Hematopoietic multipotent progenitor cell treated with erythropoietin and hydrocortisone succinate and interleukin-3 and kit ligand, for 6 days (in vitro differentiated cells): ENCODE measurements around the gene TXK.
A peak's percentile ranks its signal among the peaks of the same experiment; 100 is the strongest.

Experiments used
- DNase-seq: peaks from one replicate; pipeline ENCODE4 v3.0.0-alpha.2; 2015

The TXK gene

DNA sequence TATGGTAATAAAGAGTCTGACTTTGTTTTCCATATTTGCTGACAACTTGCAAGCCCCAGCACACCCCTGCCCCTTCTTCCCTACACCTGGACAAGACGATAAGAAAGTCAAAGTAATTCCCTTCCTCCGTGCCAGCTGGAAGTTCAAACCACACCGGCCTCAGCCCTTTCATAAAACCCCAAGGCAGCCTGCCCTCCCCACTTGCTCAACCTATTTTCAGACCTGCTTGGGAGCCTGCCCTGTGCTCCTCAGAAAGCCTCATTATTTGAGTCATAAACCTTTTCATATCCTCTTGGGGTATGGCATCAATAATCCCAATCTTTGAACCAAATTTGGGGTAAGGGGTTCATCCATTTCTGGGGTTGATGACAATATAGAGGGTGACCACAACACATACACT is 88.0 kb downstream of the TXK start:
- DNase-seq: no peak

DNA sequence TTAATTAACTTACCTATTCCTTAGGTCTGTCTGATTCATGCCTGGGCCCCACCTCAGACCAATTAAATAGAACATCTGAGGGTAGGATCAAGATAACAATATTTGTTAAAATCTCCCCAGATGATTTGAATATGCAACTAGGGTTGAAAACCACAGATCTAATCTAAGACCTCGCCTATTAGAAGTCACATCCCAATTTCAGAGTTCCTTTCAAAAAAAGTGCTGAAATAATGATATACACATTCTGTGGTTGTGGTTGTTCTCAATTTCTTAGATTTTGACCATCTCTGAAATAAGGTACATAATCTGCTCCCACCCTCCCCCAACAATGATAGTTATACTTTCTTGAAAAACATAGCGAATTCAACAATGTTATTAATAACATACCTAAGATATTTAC is 89.8 kb downstream of the TXK start:
- peak; percentile 40 for DNase-seq

DNA sequence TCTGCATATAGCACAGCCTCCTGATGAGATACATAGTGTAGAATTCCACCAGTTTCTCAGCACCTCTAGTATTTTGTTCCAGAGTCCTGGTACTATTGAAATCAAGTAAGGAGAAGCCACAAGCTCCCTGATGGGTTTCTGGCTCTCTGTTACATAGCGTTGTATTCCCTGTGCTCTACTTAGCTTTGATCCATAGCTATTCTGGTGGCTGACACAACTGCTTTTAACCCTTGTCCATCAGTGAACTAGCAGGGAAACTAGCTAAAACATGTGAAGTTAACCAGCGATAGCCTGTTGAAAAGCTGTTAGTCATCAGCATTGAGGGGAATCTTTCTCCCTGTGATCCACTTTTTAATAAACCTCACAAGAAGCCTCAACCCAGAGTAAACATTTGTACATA is 90.5 kb downstream of the TXK start:
- no peak for DNase-seq

DNA sequence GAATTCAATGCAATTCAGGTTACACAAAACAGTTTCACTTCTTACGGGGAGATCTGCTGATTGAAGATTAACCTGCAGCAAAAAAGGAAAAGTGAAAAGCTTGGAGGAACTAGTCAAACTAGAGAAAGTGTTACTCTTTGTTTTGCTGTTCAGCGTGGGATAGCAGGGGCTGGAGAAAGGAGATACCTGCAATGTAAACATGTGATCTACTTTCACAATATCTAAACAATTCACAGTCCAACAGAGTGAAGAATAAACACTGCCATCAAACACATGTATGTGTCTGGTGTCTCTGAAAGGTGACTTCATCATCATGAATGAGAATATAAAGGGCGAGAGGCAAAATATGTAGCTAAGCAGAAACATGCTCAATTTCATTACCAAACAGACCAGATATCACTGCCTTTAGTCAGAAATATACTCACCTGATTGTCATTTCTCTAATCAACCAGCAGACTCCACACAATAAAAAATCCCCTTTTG is 91.0 kb downstream of the TXK start:
- no peak for DNase-seq

DNA sequence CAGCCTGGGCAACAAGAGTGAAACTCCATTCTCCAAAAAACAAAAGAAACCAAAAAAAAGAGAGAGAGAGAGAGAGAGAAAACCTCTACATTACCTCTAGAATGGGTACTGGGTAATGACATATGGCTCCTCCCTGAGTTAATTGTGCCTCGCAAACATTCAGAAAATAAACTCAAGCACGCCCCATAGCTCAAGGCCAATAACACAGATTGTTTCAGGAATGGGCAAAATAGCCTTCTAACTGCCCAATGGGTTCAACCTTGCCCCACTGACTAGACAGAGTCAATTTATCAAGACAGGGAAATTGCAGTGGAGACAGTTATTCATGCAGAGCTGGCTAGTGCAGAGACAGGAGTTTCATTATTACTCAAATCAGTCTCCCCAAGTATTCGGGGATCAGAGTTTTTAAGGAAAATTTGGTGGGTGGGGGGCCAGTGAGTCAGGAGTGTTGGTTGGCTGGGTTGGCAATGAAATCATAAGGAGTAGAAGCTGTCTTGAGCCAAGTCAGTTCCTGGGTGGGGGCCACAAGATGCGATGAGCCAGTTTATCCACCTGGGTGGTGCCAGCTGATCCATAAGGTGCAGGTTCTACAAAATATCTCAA is 92.4 kb downstream of the TXK start:
- DNase-seq: no peak

DNA sequence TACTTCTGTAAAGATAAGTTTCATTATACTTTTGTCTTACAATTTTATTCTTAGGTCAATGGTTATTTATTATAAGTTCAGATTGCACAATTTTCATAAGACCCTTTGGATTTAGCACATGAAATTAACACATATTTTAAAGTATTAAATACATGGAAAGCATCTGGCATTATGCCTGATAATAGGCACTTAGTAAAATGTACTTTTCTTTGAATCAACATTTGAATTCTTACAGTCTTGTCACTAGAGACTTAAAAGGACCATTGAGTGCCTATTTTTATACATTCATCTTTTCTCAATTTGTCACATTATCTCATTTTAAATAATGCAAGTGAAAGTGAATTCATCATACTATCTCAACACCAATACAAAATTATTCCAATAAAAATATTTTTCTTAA is 94.5 kb downstream of the TXK start:
- no peak for DNase-seq

DNA sequence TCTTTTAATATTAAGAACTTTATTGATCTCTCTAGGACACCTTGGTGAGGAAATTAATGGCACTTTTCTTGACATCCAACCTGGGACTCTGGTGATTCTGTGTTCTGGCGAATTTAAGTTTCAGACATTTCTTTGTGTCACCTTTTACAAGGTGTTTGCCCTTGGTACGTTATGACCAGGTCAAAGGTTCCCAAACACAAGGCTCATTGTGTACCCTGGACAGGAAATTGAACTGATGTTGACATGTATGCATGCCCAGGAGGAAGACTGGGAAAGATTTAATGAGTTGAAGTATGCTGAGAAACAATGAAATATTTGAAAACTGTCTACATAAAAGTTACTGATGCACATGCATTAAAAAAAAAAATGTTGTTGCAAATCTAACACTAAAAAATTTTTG is 95.4 kb downstream of the TXK start:
- no peak for DNase-seq

DNA sequence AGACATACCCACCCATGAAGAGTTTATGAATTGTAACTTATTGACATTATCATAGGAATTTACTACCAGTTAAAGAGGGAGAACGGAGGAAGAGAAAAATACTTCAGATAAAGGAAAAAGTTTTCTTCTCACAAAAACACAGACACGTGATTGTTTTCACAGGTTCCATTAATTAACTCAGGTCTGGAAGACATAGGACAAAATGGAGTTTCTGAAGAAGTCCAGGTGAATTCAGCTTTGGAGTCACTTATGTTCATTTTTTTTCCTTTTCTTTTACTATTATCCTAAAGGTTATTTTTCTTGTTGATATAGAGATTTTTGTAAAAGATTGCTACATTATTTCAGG is 97.0 kb downstream of the TXK start:
- DNase-seq: no peak

DNA sequence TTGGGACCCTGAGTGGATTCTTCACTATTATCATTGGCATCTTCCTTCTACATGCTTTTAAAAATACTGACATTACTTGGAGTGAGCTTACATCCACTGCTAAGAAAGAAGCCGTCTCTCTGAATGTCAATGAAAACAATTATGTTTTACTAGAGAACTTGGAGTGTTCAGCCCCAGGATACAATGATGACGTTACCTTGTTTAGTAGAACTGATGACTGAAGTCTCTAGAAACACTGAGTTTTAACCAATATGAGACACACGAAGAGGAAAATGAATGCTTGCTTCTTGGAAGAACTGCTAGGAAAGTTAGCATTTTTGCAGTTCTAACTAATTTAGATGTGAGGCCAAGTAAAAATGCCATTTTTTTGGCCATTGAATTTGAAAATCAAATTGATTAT is 98.1 kb downstream of the TXK start:
- no peak for DNase-seq

DNA sequence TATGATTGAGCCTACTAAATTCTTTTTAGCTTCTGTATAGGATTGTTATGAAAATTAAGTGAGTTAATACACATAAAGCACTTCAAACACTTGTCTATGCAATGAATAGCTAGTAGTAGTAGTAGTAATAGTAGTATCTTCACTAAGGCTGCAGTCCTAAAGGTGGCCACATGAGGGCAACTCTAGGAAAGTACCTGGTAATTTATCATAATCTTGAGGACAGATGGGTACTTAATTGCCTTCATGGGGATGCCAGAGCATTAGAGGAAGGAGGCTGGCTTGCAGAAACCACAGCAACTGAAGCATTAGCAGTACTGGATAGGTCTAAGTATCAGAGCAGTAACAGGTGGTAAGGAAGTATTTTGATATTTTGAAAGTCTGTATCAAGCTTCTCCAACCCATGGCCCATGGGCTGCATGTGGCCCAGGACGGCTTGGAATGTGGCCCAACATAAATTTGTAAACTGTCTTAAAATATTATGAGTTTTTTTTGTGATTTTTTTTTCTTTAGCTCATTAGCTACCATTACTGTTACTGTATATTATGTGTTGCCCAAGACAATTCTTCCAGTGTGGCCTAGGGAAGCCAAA is 100.1 kb downstream of the TXK start:
- DNase-seq: peak; percentile 71

DNA sequence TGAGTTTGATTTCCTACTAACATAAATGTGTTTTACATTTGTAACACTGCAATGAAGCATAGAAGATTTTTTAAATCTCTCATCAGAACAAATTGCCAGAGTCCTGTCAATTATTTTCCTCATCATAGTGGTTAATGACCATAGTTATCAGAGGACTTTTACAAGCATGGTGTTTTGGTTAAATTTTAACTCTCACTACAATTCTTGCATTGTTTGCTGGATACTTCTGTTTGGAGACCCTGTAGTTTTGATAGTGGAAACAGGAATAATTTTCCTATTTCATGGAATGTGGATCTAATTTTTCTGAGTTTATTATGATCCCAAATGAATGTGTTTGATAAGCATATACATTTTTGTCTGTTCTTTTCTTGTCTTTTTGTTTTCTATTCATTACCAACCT is 100.6 kb downstream of the TXK start:
- DNase-seq: no peak

DNA sequence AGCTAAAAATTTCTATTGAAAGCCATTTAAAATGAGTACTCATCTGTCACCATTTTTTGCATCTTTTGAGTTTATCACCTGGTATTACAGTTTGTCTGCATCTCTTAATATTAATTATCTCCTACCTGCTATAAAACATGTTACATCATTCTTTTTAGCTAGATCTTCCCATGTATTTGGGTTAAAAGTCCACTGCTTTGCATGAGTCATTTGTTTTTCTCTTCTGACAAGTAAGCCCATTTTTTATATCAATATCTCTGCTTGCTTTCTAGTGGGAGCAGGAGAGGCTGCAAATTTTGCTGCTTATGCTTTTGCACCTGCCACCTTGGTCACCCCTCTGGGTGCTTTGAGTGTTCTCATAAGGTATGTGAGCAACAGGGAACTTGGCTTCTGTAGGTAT is 101.3 kb downstream of the TXK start:
- DNase-seq: no peak

DNA sequence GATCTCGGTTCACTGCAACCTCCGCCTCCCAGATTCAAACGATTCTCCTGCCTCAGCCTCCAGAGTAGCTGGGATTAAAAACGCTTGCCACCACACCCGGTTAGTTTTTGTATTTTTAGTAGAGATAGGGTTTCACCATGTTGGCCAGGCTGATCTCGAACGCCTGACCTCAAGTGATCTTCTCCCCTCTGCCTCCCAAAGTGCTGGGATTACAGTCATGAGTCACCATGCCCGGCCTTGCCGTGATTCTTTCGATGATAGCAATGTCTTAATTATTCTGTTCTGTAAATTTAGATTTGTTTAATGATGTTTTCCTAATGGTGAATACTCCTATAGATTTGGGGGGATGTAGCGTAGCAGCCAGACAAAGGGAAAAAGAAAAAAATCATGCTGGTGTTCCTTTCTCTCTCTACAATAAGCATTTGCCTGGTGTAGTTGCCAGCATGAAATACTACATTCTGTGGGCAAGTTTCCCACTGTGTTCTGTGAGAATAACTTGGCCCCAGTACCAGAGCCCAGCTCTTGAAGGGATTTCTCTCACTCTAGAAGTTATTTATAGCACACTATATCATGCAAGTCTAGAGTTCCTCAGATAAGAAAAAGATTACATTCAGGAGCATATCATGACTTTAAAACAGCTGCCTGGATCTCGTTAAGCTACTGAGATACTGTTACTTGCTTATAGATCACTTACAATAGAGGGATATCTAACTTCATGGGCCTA is 102.1 kb downstream of the TXK start:
- no peak for DNase-seq

DNA sequence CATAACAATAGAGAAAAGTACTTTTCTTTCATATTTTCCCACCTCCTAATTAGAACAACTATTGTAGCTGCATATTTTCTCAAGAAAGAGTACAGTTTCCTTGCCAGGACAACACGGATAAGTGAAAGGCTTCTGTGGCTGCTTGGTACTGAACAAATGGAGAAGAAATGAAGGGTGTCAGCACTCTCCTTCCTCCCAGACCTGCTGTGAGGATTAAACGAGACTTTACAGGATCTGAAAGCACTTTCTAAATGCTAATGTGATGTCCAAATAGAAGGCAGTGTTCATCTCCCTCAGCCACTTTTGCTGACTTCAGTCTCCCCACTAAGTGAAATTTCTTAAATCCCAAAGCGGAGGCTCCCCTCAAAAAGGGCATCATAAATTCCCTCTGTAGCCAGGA is 103.6 kb downstream of the TXK start:
- no peak for DNase-seq

DNA sequence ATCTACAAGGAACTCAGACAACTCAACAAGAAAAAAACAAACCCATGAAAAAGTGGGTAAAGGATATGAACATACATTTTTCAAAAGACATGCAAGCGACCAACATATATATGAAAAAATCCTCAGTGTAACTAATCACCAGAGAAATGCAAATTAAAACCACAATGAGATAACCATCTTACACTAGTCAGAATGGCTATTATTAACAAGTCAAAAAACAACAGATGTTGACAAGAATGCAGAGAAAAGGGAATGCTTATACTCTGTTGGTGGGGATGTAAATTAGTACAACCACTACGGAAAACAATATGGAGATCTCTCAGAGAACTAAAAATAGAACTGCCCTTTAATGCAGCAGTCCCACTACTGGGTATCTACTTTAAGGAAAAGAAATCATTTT is 105.4 kb downstream of the TXK start:
- no peak for DNase-seq

DNA sequence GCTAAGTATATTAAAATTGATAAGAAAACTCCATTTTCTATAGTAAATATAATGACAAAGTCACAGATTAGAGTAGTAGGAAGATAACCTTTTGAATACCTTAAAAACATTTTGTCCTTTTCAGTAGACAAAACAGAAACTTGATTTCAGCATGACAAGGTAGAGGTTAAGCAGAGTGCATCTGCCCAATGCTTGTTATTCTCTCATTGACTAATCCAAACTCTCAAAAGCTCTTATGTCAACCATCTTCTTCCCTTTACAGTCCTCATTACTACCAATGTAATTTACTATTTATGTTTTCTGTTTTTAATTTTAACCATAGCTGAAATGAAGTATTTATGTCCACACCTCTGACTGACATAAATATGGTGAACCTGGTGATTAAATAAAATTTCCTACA is 106.4 kb downstream of the TXK start:
- no peak for DNase-seq

DNA sequence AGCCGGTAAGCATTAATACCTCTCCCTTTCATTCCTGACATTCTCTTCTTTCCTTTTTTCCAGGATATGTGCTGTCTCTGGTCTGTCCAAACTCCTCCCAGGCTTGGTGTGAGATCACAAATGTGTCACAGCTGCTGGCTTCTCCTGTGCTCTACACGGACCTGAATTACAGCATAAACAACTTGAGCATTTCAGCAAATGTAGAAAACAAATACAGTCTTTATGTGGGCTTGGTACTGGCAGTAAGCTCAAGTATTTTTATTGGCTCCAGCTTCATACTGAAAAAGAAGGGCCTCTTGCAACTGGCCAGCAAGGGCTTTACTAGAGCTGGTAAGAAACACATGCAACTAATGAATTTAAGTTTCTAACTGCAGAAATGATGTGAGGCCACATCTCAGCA is 109.0 kb downstream of the TXK start:
- no peak for DNase-seq

DNA sequence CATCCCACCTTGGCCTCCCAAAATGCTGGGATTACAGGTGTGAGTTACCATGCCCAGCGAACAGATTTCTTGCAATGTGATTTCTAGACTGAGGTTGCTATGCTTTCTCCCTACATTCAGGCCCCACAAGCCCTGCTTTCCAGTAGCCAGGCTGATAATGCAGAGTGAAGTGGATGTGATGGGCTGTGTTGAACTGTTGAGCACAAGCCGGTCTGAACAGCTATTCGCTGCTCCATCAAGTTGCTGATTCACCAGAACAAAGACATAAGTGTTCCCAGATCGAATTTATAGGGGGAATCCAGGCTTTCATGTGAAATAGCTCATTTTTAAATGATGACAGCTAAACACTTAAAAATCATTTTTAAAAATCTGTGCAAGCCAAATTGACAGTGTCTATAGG is 109.5 kb downstream of the TXK start:
- no peak for DNase-seq

DNA sequence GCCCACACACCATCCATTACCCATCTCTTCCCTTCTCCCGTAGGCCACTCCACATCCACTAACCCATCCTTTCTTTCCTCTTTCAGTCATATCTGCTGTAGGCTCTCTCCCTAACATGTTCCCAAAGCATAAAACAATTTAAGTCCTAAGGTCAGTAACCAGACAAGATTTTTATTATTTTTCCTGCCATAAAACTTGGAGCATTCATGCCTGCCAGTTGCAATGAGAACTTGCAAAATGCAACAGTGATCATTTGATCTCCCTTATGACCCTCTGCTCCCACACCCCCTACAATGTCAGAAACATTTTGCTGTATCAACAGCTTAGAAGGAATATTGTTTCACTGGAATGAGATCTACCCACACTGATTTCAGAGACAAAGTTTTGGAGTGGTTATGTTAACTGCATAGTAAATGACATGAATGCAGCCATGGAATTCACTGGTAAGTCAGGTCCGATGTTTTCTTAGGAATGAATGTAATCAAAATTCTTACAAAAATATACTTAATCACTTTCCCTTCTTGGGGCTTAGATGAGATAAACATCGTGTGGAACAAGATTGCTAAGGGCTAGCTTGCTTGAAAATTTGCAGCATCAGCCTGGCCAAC is 111.8 kb downstream of the TXK start:
- DNase-seq: no peak

DNA sequence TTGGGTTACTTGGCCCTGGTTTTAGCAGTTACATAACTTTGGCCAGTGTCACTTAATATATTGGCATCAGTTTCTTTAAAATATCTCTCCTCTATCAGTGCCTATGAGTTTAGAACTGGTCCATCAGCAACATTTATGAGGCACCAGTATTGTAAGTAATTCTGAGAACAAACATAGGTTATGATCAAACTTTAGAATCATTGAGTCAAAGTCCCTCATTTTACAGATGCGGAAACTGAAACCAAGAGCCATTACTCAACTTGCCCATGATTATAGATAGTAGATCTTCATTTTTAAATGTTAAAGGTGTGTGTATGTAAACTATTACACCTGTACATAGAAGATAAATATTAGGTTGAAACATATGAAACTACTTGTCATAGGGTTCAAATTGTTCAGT is 113.0 kb downstream of the TXK start:
- no peak for DNase-seq

DNA sequence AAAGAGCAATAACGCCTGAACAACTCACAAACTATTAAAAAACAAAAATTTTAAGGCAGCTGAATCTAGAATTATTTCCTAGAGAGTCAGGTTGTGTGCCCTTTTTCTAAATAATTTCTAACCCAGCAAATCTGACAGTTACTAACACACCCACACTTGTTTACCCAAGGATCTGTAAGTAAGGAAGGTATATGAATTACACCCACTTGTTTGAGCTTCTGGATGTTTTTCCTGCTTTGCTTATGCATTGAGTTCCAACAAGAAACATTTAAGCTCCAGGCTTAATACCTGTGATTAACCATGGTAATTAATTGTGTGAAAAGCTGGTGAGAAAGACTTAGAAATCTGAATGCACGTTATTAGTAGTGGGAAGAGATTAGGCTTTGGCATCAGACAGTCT is 115.9 kb downstream of the TXK start:
- DNase-seq: no peak

DNA sequence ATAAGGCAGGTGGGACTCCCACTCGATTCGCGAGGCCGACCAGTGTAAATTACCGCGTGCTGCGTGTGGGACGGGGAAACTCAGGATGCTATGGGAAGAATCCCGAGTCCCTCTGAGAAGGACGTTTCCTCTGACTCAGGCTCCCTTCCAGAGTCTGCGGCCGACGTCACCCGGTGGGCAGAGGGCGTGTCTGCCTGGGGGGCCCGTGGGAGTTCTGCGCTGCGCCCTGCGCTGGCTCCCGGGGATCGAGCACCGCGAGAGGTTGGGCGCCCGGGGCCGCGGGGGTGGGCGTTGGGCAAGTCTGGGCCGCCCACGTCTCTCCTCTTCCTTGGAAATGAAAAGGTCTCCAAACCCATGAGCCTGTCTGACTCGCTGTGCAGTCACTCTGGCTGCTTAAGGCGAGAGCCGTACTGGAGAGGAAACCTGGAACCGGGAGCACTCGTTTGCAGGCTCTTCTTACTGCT is 116.9 kb downstream of the TXK start:
- peak; percentile 16 for DNase-seq
